DOHH2 (cell line): Measurements from ENCODE around the gene PTPRN2.

Experiments
- H3F3A ChIP-seq: fragments of 200-600 bp; sonication (generic), shearing (Covaris generic); 2 replicates; pipeline ENCODE4 v1.6.0; 2016; ENCODE audit warnings: antibody characterized with exemption, mild to moderate bottlenecking; ENCODE audit not compliant: control insufficient read depth, insufficient read depth
- H3K27ac ChIP-seq: fragments of 200-600 bp; sonication (generic); 2 replicates; pipeline ENCODE4 v1.5.1; 2014; ENCODE audit warnings: low read depth, mild to moderate bottlenecking, low read length, moderate library complexity
- H3K27me3 ChIP-seq: fragments of 200-600 bp; sonication (generic); 2 replicates; pipeline ENCODE4 v1.6.1; 2014; ENCODE audit warnings: mild to moderate bottlenecking, low read length, mixed read lengths; ENCODE audit not compliant: control insufficient read depth
- H3K36me3 ChIP-seq: fragments of 200-600 bp; sonication (generic); 2 replicates; pipeline ENCODE4 v1.6.1; 2014; ENCODE audit warnings: mild to moderate bottlenecking, low read length, moderate library complexity, mixed read lengths; ENCODE audit not compliant: control insufficient read depth
- H3K4me1 ChIP-seq: fragments of 200-600 bp; sonication (generic); 2 replicates; pipeline ENCODE4 v1.6.1; 2014; ENCODE audit warnings: mild to moderate bottlenecking, low read length, mixed read lengths; ENCODE audit not compliant: control insufficient read depth
- H3K4me2 ChIP-seq: fragments of 200-600 bp; sonication (generic); 2 replicates; pipeline ENCODE4 v1.6.0; 2014; ENCODE audit warnings: mild to moderate bottlenecking, low read length, moderate library complexity
- H3K4me3 ChIP-seq: fragments of 200-600 bp; sonication (generic); 2 replicates; pipeline ENCODE4 v1.5.1; 2014; ENCODE audit warnings: mild to moderate bottlenecking, low read length, mixed read lengths
- H3K79me2 ChIP-seq: fragments of 200-600 bp; sonication (generic); 2 replicates; pipeline ENCODE4 v1.6.1; 2014; ENCODE audit warnings: mild to moderate bottlenecking, low read length, mixed read lengths; ENCODE audit not compliant: control insufficient read depth
- H3K9me2 ChIP-seq: fragments of 200-600 bp; sonication (generic); replicated peaks from 2 replicates; pipeline ENCODE4 v1.6.1; 2014; ENCODE audit warnings: mild to moderate bottlenecking, low read length, mixed read lengths; ENCODE audit not compliant: control insufficient read depth
- H3K9me3 ChIP-seq: fragments of 200-600 bp; sonication (generic); 2 replicates; pipeline ENCODE4 v1.6.1; 2014; ENCODE audit warnings: antibody characterized with exemption, low read length, mixed read lengths; ENCODE audit not compliant: control insufficient read depth, insufficient read depth
- H4K20me1 ChIP-seq: fragments of 200-600 bp; sonication (generic); 2 replicates; pipeline ENCODE4 v1.6.0; 2014; ENCODE audit warnings: low read depth, mild to moderate bottlenecking, antibody characterized with exemption, low read length, moderate library complexity; ENCODE audit not compliant: control insufficient read depth, insufficient read depth
- EZH2phosphoT487 ChIP-seq: fragments of 200-600 bp; sonication (generic); IDR thresholded peaks from 2 replicates; pipeline ENCODE4 v1.6.1; 2017; ENCODE audit warnings: borderline replicate concordance, mild to moderate bottlenecking, antibody characterized with exemption, low read length, moderate library complexity, mixed read lengths
- TF ChIP-seq, protein P1 (sequence below): fragments of 200-600 bp; sonication (generic); IDR thresholded peaks from one replicate; pipeline ENCODE4 v1.5.1; 2014; ENCODE audit warnings: antibody characterized with exemption, mild to moderate bottlenecking, low read depth, low read length; ENCODE audit not compliant: poor library complexity, severe bottlenecking

The PTPRN2 gene

GRCh38 chr7:158439035-158439434 lies 148.6 kb downstream of the PTPRN2 start:
- Histone ChIP-seq H3K27me3 (no peaks in the 10 kb centered on the region), H3K4me1 (no peaks in the 10 kb centered on the region), H3K9me2 (no peaks in the 10 kb centered on the region), H4K20me1 (no peaks in the 10 kb centered on the region), H3K79me2 (no peaks in the 10 kb centered on the region), H3K4me2 (no peak overlapping the region), H3K4me3 (no peak overlapping the region), H3K27ac (no peak overlapping the region), H3K9me3 (peaks cover 33% of the 10 kb centered on the region; the same call in 1 of the 2 replicates), H3F3A (no peaks in the 10 kb centered on the region; the same call in 1 of the 2 replicates), H3K36me3 (no peaks in the 10 kb centered on the region)
- TF ChIP-seq EZH2phosphoT487, result no peak
- TF ChIP-seq, protein P1, sequence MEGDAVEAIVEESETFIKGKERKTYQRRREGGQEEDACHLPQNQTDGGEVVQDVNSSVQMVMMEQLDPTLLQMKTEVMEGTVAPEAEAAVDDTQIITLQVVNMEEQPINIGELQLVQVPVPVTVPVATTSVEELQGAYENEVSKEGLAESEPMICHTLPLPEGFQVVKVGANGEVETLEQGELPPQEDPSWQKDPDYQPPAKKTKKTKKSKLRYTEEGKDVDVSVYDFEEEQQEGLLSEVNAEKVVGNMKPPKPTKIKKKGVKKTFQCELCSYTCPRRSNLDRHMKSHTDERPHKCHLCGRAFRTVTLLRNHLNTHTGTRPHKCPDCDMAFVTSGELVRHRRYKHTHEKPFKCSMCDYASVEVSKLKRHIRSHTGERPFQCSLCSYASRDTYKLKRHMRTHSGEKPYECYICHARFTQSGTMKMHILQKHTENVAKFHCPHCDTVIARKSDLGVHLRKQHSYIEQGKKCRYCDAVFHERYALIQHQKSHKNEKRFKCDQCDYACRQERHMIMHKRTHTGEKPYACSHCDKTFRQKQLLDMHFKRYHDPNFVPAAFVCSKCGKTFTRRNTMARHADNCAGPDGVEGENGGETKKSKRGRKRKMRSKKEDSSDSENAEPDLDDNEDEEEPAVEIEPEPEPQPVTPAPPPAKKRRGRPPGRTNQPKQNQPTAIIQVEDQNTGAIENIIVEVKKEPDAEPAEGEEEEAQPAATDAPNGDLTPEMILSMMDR, result no peak

DNA sequence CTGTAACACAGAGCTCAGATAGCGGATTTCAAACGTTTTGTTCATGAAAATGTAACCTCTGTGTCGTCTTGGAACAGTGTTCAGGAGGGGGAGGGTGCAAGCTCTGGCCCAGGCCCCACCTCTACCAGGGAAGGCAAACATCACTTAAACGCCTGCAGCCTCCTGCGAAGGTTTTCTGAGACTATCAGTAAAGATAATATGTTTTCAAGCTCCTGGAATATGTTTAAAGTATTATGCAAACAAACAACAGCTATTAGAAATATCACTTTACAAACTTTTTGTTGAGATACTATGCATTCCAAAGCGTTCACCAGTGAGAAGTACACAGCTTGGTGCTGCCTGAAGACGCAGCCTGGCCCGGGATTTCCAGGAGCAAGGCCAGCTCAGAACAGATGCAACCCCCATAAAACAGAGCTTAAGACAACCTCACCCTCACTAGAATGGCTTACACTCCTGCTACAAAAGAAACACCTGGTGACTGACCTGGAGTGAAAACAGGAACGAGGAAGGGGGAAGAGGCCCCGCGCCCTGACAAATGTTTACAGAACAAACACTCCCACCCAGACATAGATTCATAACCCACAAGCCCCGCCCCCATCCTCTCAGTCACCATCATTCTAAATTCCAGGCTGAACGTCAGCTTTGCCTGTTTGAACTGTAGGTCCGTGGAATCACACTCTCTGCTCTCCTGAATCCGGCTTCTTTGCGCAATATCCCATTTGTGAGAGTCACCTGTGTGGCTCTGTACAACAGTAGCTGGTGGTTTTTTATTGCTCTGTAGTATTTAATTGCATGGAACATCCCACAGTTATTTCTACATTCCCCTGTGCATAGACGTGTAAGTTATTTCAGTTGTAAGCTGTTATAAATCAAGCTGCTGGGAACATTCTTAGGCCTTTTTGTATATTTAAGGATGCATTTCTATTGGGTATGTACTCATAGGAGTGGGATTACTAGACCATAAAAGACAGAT lies 155.0 kb downstream of the PTPRN2 start:
- Histone ChIP-seq H3K27ac (no peak overlapping the region), H3K27me3 (no peaks in the 10 kb centered on the region), H3K4me3 (no peak overlapping the region)

GRCh38 chr7:158431941-158432347 lies 155.7 kb downstream of the PTPRN2 start:
- Histone ChIP-seq H3K9me2 (no peaks in the 10 kb centered on the region), H3K27ac (no peak overlapping the region), H3K79me2 (no peaks in the 10 kb centered on the region), H3K9me3 (no peaks in the 10 kb centered on the region), H3K27me3 (no peaks in the 10 kb centered on the region), H3K36me3 (no peaks in the 10 kb centered on the region), H3K4me3 (no peak overlapping the region), H3F3A (no peaks in the 10 kb centered on the region), H4K20me1 (no peaks in the 10 kb centered on the region), H3K4me1 (no peaks in the 10 kb centered on the region), H3K4me2 (no peak overlapping the region)
- TF ChIP-seq EZH2phosphoT487, result no peak
- TF ChIP-seq, protein P1, result no peak

More for the DNA sequence above, 155.0 kb downstream of the PTPRN2 start:
- no peaks in the 10 kb centered on the region for H3K36me3 ChIP-seq
- H3K4me2 ChIP-seq, result no peak overlapping the region
- no peaks in the 10 kb centered on the region for H4K20me1 ChIP-seq
- no peaks in the 10 kb centered on the region for H3K9me2 ChIP-seq
- TF ChIP-seq, protein P1, result no peak
- no peak for TF ChIP-seq EZH2phosphoT487
- no peaks in the 10 kb centered on the region for H3K4me1 ChIP-seq
- no peaks in the 10 kb centered on the region for H3K79me2 ChIP-seq
- H3F3A ChIP-seq, result no peaks in the 10 kb centered on the region
- no peaks in the 10 kb centered on the region for H3K9me3 ChIP-seq
